Activated CD8-positive, alpha-beta memory T cell treated with anti-CD3 and anti-CD28 coated beads, Interleukin-2, amount 50 U/mL, for 4 hours (primary cell): ENCODE measurements around the gene FGF8.

Source experiments
- DNase-seq: peaks from one replicate; pipeline ENCODE4 v3.0.0-alpha.2; 2020

FGF8 gene

DNA sequence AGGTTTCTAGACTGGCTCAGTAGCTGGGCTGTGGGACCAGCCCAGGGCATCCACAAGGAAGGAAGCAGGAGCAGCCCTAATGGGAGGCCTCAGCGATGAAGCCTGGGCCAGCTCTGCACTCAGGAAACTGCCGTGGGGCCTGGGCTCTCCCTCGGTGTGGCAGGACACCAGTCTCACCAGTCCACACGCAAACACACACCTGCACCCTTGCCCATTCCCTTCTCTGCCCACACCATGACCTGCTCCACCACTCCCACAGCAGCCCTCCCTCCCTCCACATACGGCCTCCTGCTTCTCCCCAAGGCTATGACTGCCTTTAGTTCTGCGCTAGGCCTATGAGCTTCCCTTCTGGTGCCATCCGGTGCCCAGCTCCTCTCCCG lies 7.1 kb downstream of the FGF8 start:
- DNase-seq, result no peak

- DNase-seq, result no peak
Observed at GRCh38 chr10:101767966-101768790, 7.7 kb downstream of the FGF8 start.

DNA sequence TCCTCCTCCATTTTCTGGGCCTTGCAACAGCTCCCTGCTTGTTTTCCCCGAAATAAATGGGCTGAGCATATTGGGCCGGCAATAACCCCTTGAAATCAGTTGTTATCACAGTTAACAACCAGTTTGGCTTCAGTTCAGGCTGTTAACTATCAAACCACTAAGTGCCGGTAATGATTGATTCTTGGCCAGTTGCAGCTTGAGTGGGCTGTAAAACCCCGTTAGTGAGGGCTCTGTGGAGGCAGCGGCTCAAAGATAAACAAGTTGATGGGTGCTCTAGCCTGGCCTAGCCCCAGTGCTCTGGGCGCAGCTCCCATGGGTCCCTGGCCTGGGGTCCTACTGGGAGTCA lies 8.3 kb downstream of the FGF8 start:
- DNase-seq, result no peak

DNA sequence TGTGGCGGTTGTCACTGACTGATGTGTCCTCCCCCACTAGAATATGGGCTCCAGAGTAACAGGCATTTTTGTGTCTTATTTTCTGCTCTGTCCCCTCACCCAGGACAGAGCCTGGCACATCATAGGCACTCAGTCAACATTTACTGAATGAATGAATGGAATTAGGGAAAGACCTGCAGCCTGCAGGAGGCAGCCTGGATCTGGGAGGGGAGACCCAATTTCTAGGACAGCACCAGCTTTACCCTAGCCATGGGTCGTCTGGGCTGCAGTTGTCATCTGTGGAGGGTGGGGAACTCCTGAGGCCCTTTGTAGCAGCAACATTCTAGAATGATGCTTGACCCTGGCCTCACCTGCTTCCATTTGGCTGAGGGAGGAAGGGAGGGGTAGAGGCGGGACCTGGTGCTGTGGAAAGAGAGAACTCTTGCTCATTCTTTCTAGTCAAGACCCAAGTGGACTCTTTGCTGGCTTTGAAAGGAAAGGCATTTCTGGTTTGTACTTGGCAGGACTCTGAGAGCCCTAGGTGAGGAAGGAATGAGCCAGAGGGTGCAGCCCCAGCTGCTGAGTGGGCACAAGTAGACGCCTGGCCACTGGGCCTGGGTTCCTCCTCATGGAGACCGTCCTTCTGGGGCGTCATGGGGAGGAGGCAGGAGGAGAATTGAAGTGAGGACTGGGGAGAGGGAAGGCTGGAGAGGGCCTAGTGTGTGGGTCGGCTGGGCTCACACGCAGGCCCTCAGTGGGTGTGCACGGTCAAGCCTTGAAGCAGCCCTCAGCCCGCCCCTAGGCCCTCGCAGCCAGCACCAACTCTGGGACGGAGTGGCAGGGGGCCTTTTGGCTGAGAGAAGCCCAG lies 8.9 kb downstream of the FGF8 start:
- DNase-seq, result no peak

- DNase-seq, result no peak
Observed at GRCh38 chr10:101766306-101766705, 9.6 kb downstream of the FGF8 start.

- no peak for DNase-seq
Observed at GRCh38 chr10:101763141-101763846, 12.6 kb downstream of the FGF8 start.

DNA sequence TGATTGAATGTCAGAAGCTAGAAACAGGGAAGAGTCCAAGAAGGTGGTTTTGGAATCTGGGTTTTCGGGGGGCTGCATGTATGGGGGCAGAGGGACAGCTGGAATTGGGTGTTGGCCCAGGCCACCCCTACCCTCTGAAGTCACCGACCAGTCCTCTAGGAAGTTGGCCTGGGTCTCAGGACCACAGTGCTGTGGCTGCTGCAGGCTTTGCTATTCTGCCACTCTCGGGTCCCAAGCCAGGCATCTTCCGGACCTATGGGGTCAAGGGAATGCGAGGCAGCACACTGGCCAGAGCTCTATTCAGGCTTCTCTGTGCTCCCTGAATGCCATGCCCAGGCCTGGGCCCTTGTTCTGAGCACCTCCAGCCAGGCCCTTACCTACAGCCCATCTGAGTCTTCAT lies 13.2 kb downstream of the FGF8 start:
- DNase-seq, result no peak

DNA sequence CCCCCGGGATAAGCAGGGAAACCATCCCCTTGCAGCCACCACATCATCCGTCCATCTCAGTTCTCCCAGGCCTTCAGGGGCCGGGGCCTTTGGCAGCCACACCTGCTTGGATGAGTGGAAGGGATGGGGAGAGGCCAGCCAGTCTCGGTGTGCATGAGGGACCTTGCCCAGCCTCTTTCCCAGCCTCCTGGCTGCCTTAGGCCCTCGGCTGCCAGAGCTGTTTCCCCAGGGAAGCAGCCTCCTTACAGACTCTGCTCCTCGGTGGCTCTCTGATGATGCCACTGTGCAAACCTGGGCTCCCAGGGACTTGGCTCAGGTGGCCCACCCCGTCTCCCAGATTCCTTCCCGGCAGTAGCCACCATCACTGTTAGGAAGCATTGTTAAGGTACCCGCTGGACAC lies 14.7 kb downstream of the FGF8 start:
- DNase-seq, result no peak

GRCh38 chr10:101760510-101760909 lies 15.4 kb downstream of the FGF8 start:
- no peak for DNase-seq

DNA sequence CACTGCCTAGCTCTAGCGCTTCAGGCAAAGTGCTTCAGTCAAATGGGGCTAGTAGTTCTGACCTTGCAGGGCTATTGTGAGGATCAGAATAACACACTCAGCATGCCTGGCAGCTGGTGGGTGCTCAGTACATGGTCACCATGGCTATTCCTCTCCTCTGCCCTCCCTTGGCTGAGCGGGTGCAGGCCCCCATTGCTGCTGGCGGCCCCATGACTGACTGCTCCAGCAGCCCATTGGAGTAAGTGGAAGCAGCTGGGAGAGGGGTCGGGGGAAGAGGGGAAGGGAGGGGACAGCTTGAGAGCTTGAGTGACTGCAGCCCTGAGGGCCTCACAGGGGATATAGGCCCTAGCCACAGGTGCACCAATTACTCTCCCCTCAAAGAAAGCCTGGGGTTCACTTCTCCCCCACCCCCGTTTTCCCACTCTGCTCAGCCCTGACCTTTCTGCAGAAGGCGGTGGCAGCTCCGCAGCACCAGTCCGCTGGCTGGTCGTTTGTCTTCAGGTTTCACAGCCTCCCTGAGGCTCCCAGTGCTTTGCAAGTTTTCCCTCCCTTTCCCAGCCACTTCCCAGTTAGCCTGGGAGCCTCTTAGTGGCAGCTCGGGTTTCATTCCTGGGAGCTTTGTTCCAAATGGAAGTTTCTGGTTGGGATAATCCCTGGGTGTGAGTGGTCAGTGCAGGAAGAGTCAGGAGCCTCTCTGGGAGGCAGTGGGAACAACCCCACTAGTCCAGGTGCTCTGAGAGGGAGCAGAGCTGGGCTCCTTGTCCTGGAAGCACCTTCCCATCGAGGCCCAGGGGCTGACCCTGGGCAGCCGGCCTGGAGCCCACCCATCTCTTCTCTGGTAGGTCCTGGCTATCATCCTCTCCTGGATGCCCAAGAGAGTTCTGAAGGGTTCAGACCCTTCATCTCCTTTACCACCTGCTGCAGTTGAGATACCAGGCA lies 16.3 kb downstream of the FGF8 start:
- DNase-seq, result no peak

GRCh38 chr10:101758858-101759257 lies 17.1 kb downstream of the FGF8 start:
- DNase-seq, result no peak

DNA sequence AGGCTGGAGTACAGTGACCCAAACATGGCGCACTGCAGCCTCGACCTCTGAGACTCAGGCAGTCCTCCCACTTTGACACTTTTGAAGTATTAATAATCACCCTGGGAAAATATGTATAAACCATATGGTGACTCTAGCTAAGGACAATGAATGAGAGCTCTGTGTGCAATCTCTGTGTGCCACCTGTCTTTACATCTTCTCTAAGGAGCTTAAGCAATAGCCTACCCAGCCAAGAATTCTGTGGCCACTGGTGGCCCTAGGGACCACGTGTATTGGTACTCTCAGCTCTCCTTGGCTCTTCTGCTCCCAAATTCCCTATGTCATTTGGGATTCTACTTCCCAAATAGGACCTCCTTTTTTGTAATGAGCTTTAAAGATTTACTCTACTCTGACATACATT lies 23.7 kb downstream of the FGF8 start:
- DNase-seq, result no peak

DNA sequence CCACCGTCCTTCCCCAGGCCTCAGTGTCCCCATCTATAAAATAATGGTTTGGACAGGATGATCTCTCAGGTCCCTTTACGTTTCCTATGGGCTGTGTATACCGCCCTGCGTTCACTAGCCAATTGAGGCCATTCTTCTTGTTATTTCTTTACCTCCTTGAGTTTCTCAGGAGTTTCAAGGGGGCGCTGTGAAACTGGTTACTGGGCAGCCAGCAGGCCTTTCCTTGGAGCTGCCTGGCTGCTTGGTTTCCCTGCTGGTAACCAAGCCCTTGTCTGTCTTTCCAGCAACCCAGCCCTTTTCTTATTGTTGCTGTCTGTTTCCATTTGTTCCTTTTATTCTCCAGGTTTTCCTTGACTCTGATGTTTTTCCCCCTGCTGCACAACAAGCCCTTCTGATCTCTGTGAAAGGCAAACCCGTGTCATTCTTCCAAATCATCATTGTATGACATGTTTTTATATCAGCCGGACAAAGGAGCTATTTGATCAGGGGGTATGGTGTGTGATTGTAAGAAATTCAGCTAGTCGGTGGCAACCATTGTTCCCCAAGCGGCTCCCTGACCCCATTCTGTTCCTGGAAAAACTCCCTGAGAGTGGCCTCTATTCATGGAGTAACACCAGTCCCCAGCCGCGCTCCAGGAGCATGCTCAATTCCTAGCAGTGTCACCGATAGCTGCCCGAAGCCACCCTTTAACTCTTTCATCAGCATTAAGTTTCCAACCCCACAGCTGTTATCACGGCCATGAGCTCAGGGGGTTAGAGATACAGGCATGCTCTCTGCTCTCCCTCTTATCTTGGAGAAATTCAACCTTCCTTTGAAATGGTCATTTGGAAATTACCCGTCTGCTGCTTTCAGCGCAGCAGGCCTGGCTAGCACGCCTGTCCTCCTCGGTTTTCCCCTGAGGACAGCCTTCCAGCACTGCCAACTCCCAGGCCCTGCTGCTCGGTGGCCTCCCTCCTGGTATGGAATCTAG lies 26.6 kb downstream of the FGF8 start:
- no peak for DNase-seq

- DNase-seq, result no peak
Observed at GRCh38 chr10:101748496-101748895, 27.4 kb downstream of the FGF8 start.

GRCh38 chr10:101745074-101745696 lies 30.7 kb downstream of the FGF8 start:
- DNase-seq, result no peak

DNA sequence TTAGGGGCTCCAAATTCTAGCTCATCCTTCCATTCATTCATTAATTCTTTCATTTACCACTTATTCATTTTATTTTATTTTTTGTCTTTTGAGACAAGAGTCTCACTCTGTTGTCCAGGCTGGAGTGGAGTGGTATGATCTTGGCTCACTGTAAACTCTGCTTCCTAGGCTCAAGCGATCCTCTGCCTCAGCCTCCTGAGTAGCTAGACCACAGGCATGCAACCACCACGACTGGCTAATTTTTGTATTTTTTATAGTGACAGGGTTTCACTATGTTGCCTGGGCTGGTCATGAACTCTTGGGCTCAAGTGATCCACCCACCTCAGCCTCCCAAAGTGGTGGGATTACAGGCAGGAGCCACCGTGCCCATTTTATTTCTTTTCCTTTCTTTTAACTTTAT lies 31.6 kb downstream of the FGF8 start:
- DNase-seq, result no peak

- DNase-seq, result no peak
Observed at GRCh38 chr10:101741938-101742337, 34.0 kb downstream of the FGF8 start.

DNA sequence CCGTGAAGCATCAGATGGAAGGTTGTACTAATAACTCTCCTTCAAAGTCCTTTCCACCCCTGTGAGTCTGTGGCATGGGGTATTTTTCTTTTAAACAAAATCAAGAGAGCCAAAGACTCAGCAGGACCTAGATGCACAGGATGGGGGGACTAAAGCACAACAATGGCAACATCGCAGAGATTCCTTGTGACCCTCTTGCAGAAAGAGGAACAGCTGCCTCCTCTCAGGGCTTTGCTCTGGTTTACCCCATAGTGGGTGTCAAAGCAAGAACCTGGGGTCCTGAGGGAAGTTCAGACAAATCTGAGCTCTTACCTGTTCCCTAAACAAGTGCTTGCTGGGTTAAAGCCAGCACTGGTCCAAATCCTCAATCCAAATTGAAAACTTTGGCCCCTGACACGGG lies 39.2 kb downstream of the FGF8 start:
- DNase-seq, result no peak

DNA sequence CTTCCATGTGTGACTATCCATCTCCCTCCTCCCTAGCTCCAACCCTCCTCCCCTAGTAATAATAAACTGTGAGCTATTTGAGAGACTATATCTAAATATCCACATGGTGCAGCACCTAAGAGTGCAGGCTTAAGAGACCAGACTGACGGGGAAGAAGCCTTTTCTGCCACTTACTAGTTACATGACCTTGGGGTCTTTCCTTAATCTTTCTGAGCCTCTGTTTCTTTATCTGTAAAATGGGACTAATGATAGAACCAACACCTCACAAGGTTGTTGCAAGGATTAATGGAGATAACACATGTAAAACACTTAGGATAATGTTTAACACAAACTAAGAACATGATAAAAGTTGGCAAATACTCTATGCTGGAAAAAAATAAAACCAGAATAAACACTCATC lies 43.8 kb downstream of the FGF8 start:
- DNase-seq, result no peak

DNA sequence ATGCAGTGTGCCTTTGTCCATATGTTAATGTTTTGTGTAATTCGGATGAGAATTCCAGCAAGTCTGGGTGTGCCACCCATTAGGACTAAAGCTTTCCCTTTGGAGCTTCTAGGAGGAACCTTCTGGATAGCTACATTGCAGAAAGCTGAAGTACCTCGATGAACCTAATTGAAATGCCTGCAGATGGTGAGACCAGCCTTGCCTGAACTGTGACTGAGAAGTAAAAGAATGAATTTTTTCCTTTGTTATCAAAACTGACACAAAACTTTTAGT lies 49.9 kb downstream of the FGF8 start:
- no peak for DNase-seq
